HCT116 (cell line): Measurements from ENCODE around the gene COA8. TPM values are rescaled to one million over a fixed set of nuclear protein-coding genes. Genes with fewer than 3 reads are reported as not detected.
A peak's percentile ranks its signal among the peaks of the same experiment; 100 is the strongest.

ENCODE experiments used
- ATAC-seq: fragments of 200-7000 bp; cut with Tn5 transposase; 2 replicates; pipeline ENCODE4 v1.9.1; 2020; ENCODE audit warnings: mild to moderate bottlenecking, moderate library complexity
- BruUV-seq: library from RNA; stranded (reverse); fragments of 400-500 nt; replicated peaks from 2 replicates; lab custom pipeline; 2021; lab: Mats Ljungman, UMichigan
- CTCF ChIA-PET: fragments of 300-600 bp; sonication (Branson Sonifier 250); formaldehyde crosslinking; loops from one replicate; lab custom pipeline; 2021; ENCODE audit warnings: antibody characterized with exemption; lab: Charles Lee
- POLR2A ChIA-PET: fragments of 300-600, 350-600 bp; sonication (Branson Sonifier 250); formaldehyde crosslinking; loops from one replicate; lab custom pipeline; 2021; ENCODE audit warnings: antibody characterized with exemption; lab: Charles Lee
- RAD21 ChIA-PET, 2 experiments: fragments of 300-600 bp; sonication (Branson Sonifier 250); formaldehyde crosslinking; loops; one replicate each; lab custom pipeline; 2023; ENCODE audit warnings: low total read pairs in 2 of 2; ENCODE audit not compliant: uncharacterized antibody in 2 of 2, unreplicated experiment in 2 of 2, low non-redundant PET in 1 of 2; lab: Charles Lee
- DNase-seq: peaks from one replicate; pipeline ENCODE4 v3.0.0-alpha.2; 2010; ENCODE audit warnings: low read depth, low spot score
- H2AFZ ChIP-seq: fragments of 200-600 bp; shearing (Covaris generic), sonication (generic); 2 replicates; pipeline ENCODE4 v1.6.1; 2017; ENCODE audit warnings: low read depth, mixed run types, mixed read lengths, antibody characterized with exemption, low read length; ENCODE audit not compliant: poor library complexity, severe bottlenecking
- H3K27ac ChIP-seq: 2 replicates; pipeline ENCODE4 v1.5.1; 2012; ENCODE audit warnings: low read depth, low read length
- H3K27me3 ChIP-seq: fragments of 200-600 bp; sonication (generic); 2 replicates; pipeline ENCODE4 v1.6.1; 2016; ENCODE audit warnings: mixed run types, low read length, mixed read lengths; ENCODE audit not compliant: insufficient read depth
- H3K36me3 ChIP-seq, 2 experiments: fragments of 200-500 bp in 1 of 2; fragments of 200-600 bp in 1 of 2; sonication (Bioruptor generic) in 1 of 2; sonication (generic) in 1 of 2; 2 replicates each; pipeline versions ENCODE4 v1.5.1 to v1.6.1; 2014 to 2016; ENCODE audit warnings: low read length in 2 of 2, inconsistent platforms in 1 of 2, mixed read lengths in 1 of 2, mixed run types in 1 of 2; ENCODE audit not compliant: insufficient read depth in 2 of 2, control insufficient read depth in 1 of 2
- H3K4me1 ChIP-seq, 2 experiments: fragments of 200-600 bp in 1 of 2; sonication (generic) in 1 of 2; 2 replicates each; pipeline versions ENCODE4 v1.5.1 to v1.6.1; 2012 to 2017; ENCODE audit warnings: low read length in 2 of 2, inconsistent platforms in 1 of 2, mild to moderate bottlenecking in 1 of 2, mixed read lengths in 1 of 2, mixed run types in 1 of 2, moderate library complexity in 1 of 2; ENCODE audit not compliant: insufficient read depth in 2 of 2, control insufficient read depth in 1 of 2
- H3K4me2 ChIP-seq: fragments of 200-600 bp; sonication (generic); 2 replicates; pipeline ENCODE4 v1.6.1; 2017; ENCODE audit warnings: mixed run types, low read length, mixed read lengths
- H3K4me3 ChIP-seq, 2 experiments: fragments of 200-600 bp in 1 of 2; sonication (generic) in 1 of 2; replicated peaks in 1 of 2; 2 replicates each; pipeline ENCODE4 v1.5.1; 2011 to 2016; ENCODE audit warnings: low read length in 2 of 2, control low read depth in 1 of 2, low read depth in 1 of 2, mild to moderate bottlenecking in 1 of 2, mixed read lengths in 1 of 2, mixed run types in 1 of 2
- H3K79me2 ChIP-seq: fragments of 200-600 bp; sonication (generic); 2 replicates; pipeline ENCODE4 v1.6.1; 2017; ENCODE audit warnings: mild to moderate bottlenecking, mixed run types, low read length, moderate library complexity, mixed read lengths; ENCODE audit not compliant: insufficient read depth
- H3K9ac ChIP-seq: fragments of 200-600 bp; sonication (generic); 2 replicates; pipeline ENCODE4 v1.6.1; 2016; ENCODE audit warnings: low read length, mixed read lengths
- H3K9me2 ChIP-seq: fragments of 200-600 bp; sonication (generic), shearing (Covaris generic); 2 replicates; pipeline ENCODE4 v1.6.1; 2017; ENCODE audit warnings: mixed run types, mild to moderate bottlenecking, moderate library complexity; ENCODE audit not compliant: insufficient read depth
- H3K9me3 ChIP-seq, 2 experiments: fragments of 200-500 bp in 1 of 2; fragments of 200-600 bp in 1 of 2; sonication (Bioruptor generic) in 1 of 2; sonication (generic) in 1 of 2; 2 replicates each; pipeline ENCODE4 v1.6.1; 2014 to 2017; ENCODE audit warnings: low read length in 2 of 2, mixed read lengths in 2 of 2, inconsistent platforms in 1 of 2, low read depth in 1 of 2, mild to moderate bottlenecking in 1 of 2, mixed run types in 1 of 2, moderate library complexity in 1 of 2; ENCODE audit not compliant: control insufficient read depth in 1 of 2, insufficient read depth in 1 of 2
- H4K20me1 ChIP-seq: fragments of 200-600 bp; sonication (generic), shearing (Covaris generic); 2 replicates; pipeline ENCODE4 v1.6.1; 2017; ENCODE audit warnings: mixed run types, mild to moderate bottlenecking, moderate library complexity; ENCODE audit not compliant: insufficient read depth
- CBX3 ChIP-seq: IDR thresholded peaks from 2 replicates; pipeline ENCODE4 v1.6.1; 2012; ENCODE audit warnings: low read depth
- CEBPB ChIP-seq: IDR thresholded peaks from 2 replicates; pipeline ENCODE4 v1.6.1; 2012; ENCODE audit warnings: low read depth
- EZH2 ChIP-seq: fragments of 200-600 bp; sonication (generic); IDR thresholded peaks from 2 replicates; pipeline ENCODE4 v1.6.1; 2017; ENCODE audit warnings: antibody characterized with exemption, mixed run types
- POLR2A ChIP-seq: IDR thresholded peaks from 2 replicates; pipeline ENCODE4 v1.7.0; 2011; ENCODE audit warnings: borderline replicate concordance; ENCODE audit not compliant: insufficient read depth, insufficient read length; ENCODE audit errors: extremely low read depth
- POLR2AphosphoS5 ChIP-seq: IDR thresholded peaks from 2 replicates; pipeline ENCODE4 v1.6.1; 2011; ENCODE audit warnings: mild to moderate bottlenecking, low read depth, low read length, moderate library complexity
- RAD21 ChIP-seq: IDR thresholded peaks from 2 replicates; pipeline ENCODE4 v1.6.1; 2012; ENCODE audit warnings: low read depth, mild to moderate bottlenecking
- SIN3A ChIP-seq: IDR thresholded peaks from 2 replicates; pipeline ENCODE4 v1.6.1; 2012; ENCODE audit warnings: low read depth
- SRF ChIP-seq: IDR thresholded peaks from 2 replicates; pipeline ENCODE4 v1.6.1; 2012; ENCODE audit warnings: low read depth
- TCF7L2 ChIP-seq: IDR thresholded peaks from 2 replicates; pipeline ENCODE4 v1.7.0; 2011; ENCODE audit warnings: borderline replicate concordance, inconsistent platforms; ENCODE audit not compliant: insufficient read depth, insufficient read length; ENCODE audit errors: extremely low read depth
- YY1 ChIP-seq: IDR thresholded peaks from 2 replicates; pipeline ENCODE4 v1.6.1; 2011; ENCODE audit warnings: low read length, low read depth, moderate library complexity, mild to moderate bottlenecking; ENCODE audit not compliant: insufficient replicate concordance; ENCODE audit errors: extremely low read depth
- ZFX ChIP-seq: fragments of 450-650 bp; IDR thresholded peaks from 2 replicates; pipeline ENCODE4 v1.6.1; 2017
- intact Hi-C: fragments of 100-400 bp; cut with micrococcal nuclease; formaldehyde crosslinking; loops from 2 replicates; pipeline ENCODE4 v1.10.0; 2022
- total RNA-seq: library from RNA; stranded (reverse); gene quantifications from one replicate; pipeline ENCODE4 v1.2.1, GENCODE V29; 2021; ENCODE audit not compliant: unreplicated experiment
- TF ChIP-seq, protein P1 (sequence below): IDR thresholded peaks from 2 replicates; pipeline ENCODE4 v1.6.1; 2012; ENCODE audit warnings: low read depth

Gene COA8
- total RNA-seq, 1 experiment from 2014 or later, result 29.4 TPM

GRCh38 chr14:103522649-103523574, 39.8 kb upstream of the COA8 start, which contains the start of gene CKB:
Gene CKB, minus strand, starts transcription at chr14:103522830. Its CDS starts 337 bp downstream, at chr14:103522493.
- no TSS peak for BruUV-seq
- no peaks in the 10 kb centered on the region; the same call in 1 of the 2 replicates for H4K20me1 ChIP-seq
- H3K9me2 ChIP-seq, result no peaks in the 10 kb centered on the region
- peaks cover 0 to 12% of the 10 kb centered on the region in 2 experiments; a peak in 2 of 4 replicates for H3K36me3 ChIP-seq
- CTCF ChIA-PET, result interaction anchor here (2.3 to 2.4 kb wide), 2 partner anchors 23 to 24 kb away, joined by 8 to 20 read pairs; no protein-coding TSS in a partner anchor
- peaks cover 16% of the 10 kb centered on the region; the same call in 1 of the 2 replicates for H3K79me2 ChIP-seq
- intact Hi-C loops, result no loop called here
- no peak for DNase-seq
- H3K27me3 ChIP-seq, result no peaks in the 10 kb centered on the region
- H3K27ac ChIP-seq, result peak within 1 kb of the TSS; percentile 73
- no peaks in the 10 kb centered on the region for H3K9me3 ChIP-seq
- H2AFZ ChIP-seq, result no peak within 1 kb of the TSS
- peak within 1 kb of the TSS; percentile 78 to 83 for H3K4me3 ChIP-seq
- peaks cover 15 to 49% of the 10 kb centered on the region in 2 experiments; a peak in 3 of 4 replicates for H3K4me1 ChIP-seq
- TF ChIP-seq SIN3A (no peak), YY1 (no peak), POLR2A (peak; percentile 90), CBX3 (no peak), SRF (no peak), CEBPB (no peak), RAD21 (no peak), TCF7L2 (peak; percentile 41), ZFX (peak; percentile 49; the same call in 1 of the 2 replicates), EZH2 (no peak), POLR2AphosphoS5 (peak; percentile 96)
- TF ChIP-seq, protein P1, sequence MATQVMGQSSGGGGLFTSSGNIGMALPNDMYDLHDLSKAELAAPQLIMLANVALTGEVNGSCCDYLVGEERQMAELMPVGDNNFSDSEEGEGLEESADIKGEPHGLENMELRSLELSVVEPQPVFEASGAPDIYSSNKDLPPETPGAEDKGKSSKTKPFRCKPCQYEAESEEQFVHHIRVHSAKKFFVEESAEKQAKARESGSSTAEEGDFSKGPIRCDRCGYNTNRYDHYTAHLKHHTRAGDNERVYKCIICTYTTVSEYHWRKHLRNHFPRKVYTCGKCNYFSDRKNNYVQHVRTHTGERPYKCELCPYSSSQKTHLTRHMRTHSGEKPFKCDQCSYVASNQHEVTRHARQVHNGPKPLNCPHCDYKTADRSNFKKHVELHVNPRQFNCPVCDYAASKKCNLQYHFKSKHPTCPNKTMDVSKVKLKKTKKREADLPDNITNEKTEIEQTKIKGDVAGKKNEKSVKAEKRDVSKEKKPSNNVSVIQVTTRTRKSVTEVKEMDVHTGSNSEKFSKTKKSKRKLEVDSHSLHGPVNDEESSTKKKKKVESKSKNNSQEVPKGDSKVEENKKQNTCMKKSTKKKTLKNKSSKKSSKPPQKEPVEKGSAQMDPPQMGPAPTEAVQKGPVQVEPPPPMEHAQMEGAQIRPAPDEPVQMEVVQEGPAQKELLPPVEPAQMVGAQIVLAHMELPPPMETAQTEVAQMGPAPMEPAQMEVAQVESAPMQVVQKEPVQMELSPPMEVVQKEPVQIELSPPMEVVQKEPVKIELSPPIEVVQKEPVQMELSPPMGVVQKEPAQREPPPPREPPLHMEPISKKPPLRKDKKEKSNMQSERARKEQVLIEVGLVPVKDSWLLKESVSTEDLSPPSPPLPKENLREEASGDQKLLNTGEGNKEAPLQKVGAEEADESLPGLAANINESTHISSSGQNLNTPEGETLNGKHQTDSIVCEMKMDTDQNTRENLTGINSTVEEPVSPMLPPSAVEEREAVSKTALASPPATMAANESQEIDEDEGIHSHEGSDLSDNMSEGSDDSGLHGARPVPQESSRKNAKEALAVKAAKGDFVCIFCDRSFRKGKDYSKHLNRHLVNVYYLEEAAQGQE, result no peak
- TF ChIP-seq, all 23 proteins: peak for 4
- peak within 1 kb of the TSS; percentile 83 for H3K9ac ChIP-seq
- ChIA-PET RAD21 (no interaction called here), POLR2A (interaction anchor here (0.9 to 3.2 kb wide), 3 partner anchors 11 to 34 kb away, joined by 3 to 9 read pairs (median 5); no protein-coding TSS in a partner anchor)
- peak within 1 kb of the TSS; percentile 95 for H3K4me2 ChIP-seq
- ATAC-seq, result peak; percentile 60
